ENCODE data around the gene NUF2.
"Not testable (repeated sequence)": the region's sequence is repeated elsewhere in the genome, so short reads cannot be mapped to it uniquely, and the experiment has no call there.

Gene NUF2

DNA sequence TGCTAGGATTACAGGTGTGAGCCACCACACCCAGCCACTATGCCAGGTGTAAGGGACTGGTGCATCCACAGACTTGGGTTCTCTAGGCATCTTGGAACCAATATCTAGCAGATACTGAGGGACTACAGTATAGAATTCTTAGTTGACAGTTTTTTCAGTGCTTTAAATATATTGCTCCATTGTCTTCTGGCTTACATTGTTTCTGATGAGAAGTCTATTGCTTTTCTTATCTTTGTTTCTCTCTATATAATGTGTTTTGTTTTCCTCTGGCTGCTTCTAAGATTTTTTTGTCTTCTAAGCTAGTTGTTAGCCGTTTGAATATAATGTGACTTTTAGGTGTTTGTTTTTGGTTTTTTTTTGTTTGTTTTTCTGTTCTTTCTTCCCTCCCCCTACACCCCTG lies 13.5 kb downstream of the NUF2 start:
- no peak for DNase-seq (ENCODE audit: low read depth in 2 of 2)

DNA sequence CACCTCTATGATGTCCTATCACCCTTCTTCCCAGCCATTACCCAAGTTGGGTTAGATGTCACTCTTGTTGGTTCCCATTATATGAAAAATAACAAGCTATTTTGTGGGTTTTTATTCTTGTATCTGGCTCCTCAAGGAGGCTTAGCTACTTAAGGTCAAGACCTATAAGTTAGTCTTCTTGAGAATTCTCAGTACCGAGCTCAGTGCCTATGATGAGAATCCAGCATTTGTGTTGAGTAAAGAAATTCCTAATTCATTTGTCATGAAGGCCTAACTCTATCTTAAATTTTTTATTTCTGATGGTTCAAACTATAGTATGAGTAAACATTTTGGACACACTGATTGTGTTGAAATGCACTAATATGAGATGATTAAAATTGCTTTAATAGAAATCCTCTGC lies 15.9 kb downstream of the NUF2 start:
- no peak for DNase-seq (ENCODE audit: low read depth in 2 of 2)

DNA sequence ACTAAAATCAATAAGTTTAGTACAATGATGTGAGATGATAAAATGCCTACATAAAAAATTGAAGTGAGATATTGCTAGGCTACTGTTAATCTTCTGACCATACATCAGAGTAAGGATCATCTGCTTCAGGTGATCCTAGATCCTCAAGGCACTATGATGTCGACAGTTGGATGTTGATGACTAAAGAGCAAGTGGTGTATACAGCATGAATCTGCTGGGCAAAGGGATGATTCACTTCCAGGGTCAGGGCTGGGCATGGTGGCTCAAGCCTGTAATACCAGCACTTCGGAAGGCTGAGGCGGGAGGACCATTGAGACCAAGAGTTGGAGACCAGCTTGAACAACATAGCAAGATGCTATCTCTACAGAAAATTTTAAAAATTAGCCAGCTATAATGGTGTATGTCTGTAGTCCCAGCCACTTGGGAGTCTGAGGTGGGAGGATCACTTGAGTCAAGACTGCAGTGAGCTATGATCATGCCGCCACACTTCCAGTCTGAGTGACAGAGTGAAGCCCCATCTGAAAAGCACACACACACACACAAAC lies 24.6 kb downstream of the NUF2 start:
- DNase-seq (ENCODE audit: low read depth in 2 of 2) = no peak

DNA sequence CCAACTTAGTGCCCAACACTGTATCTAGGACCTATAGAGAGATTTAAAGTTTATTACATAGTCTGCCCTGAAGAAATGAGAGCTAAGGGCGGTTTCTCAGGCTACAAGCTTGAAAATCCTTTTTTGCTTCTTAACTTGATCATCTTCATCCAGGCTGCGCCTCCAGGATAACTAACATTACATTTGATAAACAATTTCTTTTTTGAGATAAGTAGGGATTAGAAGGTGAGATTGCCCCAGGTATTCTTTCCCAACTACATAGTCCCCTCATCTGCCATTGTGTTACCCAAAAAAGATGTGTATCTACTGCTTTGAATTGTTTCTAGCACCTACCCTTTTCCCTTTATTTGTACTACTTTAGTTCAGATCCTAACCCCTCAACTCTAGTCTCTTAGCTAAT lies 25.4 kb downstream of the NUF2 start:
- no peak for DNase-seq (ENCODE audit: low read depth in 2 of 2)

GRCh38 chr1:163351912-163352311 lies 30.2 kb downstream of the NUF2 start:
- no peak for DNase-seq (ENCODE audit: low read depth in 2 of 2)

DNA sequence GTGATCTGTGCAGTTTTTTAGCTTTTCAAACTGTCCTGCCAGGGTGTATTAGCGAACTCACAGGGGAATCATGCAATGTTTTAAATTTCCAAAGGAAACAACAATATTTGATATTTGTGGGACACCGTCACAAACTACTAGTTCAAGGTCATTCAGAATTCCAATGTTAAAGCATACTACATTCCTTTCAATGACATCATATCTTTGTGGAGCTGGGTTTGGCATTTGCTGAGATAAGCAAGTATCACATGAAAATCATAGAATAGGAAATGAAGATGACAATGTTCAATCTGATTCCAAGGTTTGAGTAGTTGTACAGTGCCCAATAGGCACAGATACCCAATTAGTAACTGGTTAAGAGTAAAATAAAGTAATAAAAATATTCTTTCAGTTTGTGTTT lies 35.6 kb downstream of the NUF2 start:
- no peak for DNase-seq (ENCODE audit: low read depth in 2 of 2)

GRCh38 chr1:163358172-163358571 lies 36.4 kb downstream of the NUF2 start:
- not testable (repeated sequence) for DNase-seq (ENCODE audit: low read depth in 2 of 2)

- DNase-seq (ENCODE audit: low read depth in 2 of 2) = no peak
These were observed 39.6 kb downstream of the NUF2 start for GRCh38 chr1:163361123-163361934.

GRCh38 chr1:163365186-163365585 lies 43.4 kb downstream of the NUF2 start:
- no peak for DNase-seq (ENCODE audit: low read depth in 2 of 2)

DNA sequence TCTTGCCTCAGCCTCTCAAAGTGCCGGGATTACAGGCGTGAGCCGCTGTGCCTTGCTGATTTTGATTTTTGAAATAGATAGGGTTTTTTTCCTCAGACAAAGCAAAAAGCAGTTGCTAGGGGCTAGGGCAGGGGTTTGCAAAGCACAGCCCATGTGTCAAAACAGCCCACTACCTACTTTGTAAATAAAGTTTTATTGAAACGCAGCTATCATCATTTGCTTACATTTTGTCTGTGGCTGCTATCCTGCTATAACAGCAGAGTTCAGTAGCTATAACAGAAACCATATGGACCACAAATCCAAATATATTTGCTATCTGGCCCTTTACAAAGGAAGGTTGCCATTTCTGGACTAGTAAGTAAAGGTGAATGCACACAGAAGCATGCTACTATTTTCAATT lies 44.8 kb downstream of the NUF2 start:
- no peak for DNase-seq (ENCODE audit: low read depth in 2 of 2)

GRCh38 chr1:163367721-163368120 lies 46.0 kb downstream of the NUF2 start:
- DNase-seq (ENCODE audit: low read depth in 2 of 2) = no peak

- DNase-seq (ENCODE audit: low read depth in 2 of 2) = no peak
These were observed 50.8 kb downstream of the NUF2 start for GRCh38 chr1:163372576-163372975.

- no peak for DNase-seq (ENCODE audit: low read depth in 2 of 2)
These were observed 56.8 kb downstream of the NUF2 start for GRCh38 chr1:163378554-163378953.

GRCh38 chr1:163379801-163380200 lies 58.0 kb downstream of the NUF2 start:
- DNase-seq (ENCODE audit: low read depth in 2 of 2) = no peak

GRCh38 chr1:163381487-163382184 lies 59.9 kb downstream of the NUF2 start:
- no peak for DNase-seq (ENCODE audit: low read depth in 2 of 2)

DNA sequence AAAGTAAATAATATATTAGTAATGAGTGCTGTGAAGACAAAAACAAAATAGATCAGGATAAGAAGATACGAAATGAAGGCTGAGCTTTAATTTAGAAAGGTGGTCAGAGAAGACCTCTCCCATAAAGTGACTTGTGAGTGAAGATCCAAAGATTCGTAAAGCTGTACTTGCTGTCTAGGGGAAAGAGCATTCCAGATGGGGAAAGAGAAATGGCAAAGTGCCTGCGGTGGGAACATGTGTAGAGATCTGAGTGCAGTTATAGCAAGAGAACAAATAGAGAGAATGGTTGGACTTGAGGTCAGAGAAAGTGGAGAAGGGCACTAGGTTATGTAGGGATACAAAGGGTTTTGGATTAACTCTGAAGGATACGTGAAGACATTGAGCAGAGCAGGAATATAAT lies 60.6 kb downstream of the NUF2 start:
- no peak for DNase-seq (ENCODE audit: low read depth in 2 of 2)

DNA sequence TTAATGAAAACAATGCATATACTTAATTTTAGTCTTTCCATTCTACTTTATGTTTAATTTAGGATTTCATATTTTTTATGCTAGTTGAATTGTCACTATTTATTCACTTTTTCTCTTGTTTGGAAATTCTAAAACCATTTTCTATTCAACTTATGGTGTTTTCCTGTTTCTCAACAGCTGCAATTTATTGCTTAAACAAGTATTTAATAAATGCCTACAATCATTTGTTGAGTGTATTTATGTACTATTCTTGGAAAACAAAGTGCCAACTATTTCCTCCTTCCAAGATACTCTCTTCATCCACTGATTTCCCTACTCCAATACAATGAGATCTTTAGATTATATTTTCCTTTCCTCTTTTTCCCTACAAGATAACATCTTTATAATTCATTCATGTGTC lies 65.4 kb downstream of the NUF2 start:
- DNase-seq (ENCODE audit: low read depth in 2 of 2) = no peak

DNA sequence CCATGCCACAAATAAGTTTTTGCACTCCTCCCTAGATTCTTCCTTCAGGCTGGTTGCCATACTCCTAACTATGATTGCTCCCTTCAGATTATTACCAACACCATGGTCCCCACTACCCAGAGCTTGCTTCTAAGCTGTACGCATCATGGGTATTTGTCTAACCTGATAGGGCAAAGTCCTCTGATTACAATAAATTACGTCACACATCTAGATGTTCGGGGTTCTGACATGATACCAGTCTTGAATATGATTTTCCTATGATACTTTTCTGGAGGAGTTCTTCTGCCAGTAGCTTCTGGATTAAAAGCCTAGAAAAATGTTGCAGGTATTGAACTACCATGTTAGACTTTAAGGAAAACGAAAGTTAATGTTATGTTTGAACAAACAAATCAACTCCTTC lies 67.2 kb downstream of the NUF2 start:
- no peak for DNase-seq (ENCODE audit: low read depth in 2 of 2)

GRCh38 chr1:163395790-163396189 lies 74.0 kb downstream of the NUF2 start:
- no peak for DNase-seq (ENCODE audit: low read depth in 2 of 2)

DNA sequence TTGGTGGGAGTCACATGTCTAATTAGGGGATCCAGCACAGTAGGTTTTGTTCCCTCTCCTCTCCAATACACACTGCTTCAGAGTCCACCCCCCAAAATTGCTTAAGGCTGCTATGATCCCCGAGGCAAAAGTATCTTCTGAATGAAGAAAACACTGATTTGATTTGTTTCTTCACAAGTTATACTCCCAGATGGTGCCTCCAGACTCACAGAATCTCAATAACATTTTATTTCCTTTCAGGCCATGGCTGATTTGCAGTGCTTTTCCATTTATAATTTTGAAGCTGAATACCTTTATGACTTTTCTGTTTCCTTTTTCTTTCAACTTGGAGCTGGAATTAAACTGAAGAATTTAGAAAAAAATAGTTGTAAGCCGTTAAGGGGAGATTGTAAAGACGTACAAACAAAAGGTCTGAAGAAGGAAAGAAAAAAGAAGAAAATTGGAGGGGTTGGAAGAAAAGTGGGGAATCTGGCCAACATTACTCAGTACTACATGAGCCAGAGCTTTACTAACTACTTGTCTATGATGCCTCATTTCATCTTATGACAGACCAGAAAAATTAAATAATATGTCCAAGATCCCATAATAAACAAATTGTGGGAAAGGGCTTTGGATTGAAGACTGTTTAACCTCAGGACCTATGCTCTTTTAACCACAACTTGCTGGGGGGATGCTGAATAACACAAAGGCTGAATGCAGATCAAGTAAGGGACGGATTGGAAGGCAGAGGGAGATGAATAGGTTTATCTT lies 75.9 kb downstream of the NUF2 start:
- DNase-seq (ENCODE audit: low read depth in 2 of 2) = no peak

GRCh38 chr1:163399001-163399400 lies 77.2 kb downstream of the NUF2 start:
- DNase-seq (ENCODE audit: low read depth in 2 of 2) = no peak

- DNase-seq (ENCODE audit: low read depth in 2 of 2) = no peak
These were observed 78.3 kb downstream of the NUF2 start for GRCh38 chr1:163399976-163400601.
